Testis (tissue), 2 donors: ENCODE measurements around the gene SNRPB2.

Experiments
- CTCF ChIP-seq, 3 experiments: fragments of 450-650 bp in 2 of 3; fragments of 200-600 bp in 1 of 3; sonication (generic) in 1 of 3; IDR thresholded peaks; one replicate each; pipeline ENCODE4 v1.5.1; 2016 to 2019; ENCODE audit warnings: antibody characterized with exemption in 3 of 3, mild to moderate bottlenecking in 2 of 3, moderate library complexity in 1 of 3
- POLR2A ChIP-seq: fragments of 450-650 bp; IDR thresholded peaks from one replicate; pipeline ENCODE4 v1.6.1; 2017; ENCODE audit warnings: antibody characterized with exemption, mild to moderate bottlenecking, moderate library complexity

GRCh38 chr20:16740365-16741072, 10.7 kb downstream of the SNRPB2 start:
- no peak for TF ChIP-seq CTCF (IDR thresholded peaks at IDR 0.05)
- no peak for TF ChIP-seq POLR2A
